C4-2B (cell line): ENCODE data around the gene SYNJ2BP.
"Not testable (repeated sequence)": the region's sequence is repeated elsewhere in the genome, so short reads cannot be mapped to it uniquely, and the experiment has no call there.

Experiments used
- H3K27ac ChIP-seq: fragments of 450-650 bp; 2 replicates; pipeline ENCODE4 v1.5.1; 2017
- CTCF ChIP-seq: fragments of 450-650 bp; conservative IDR thresholded peaks from 2 replicates; pipeline ENCODE4 v1.5.1; 2017; ENCODE audit warnings: mild to moderate bottlenecking
- ZFX ChIP-seq: fragments of 450-650 bp; IDR thresholded peaks from 2 replicates; pipeline ENCODE4 v1.6.1; 2017

SYNJ2BP gene

GRCh38 chr14:70425354-70425753 is 8.5 kb upstream of the SYNJ2BP start:
- no peak overlapping the region for H3K27ac ChIP-seq
- TF ChIP-seq CTCF (no peak), ZFX (no peak)

GRCh38 chr14:70422538-70422937 is 5.6 kb upstream of the SYNJ2BP start:
- H3K27ac ChIP-seq = no peak overlapping the region
- TF ChIP-seq CTCF (no peak), ZFX (no peak)

- not testable (repeated sequence) for H3K27ac ChIP-seq
Measured at GRCh38 chr14:70419270-70419931, 2.5 kb upstream of the SYNJ2BP start.

- H3K27ac ChIP-seq = peak overlapping the region; percentile 74
- no peak for TF ChIP-seq CTCF
- TF ChIP-seq ZFX = no peak
Measured at GRCh38 chr14:70416338-70416724, 559 bp downstream of the SYNJ2BP start.

GRCh38 chr14:70415788-70416187 is 1.1 kb downstream of the SYNJ2BP start:
- H3K27ac ChIP-seq = no peak overlapping the region
- TF ChIP-seq CTCF (no peak), ZFX (no peak)

- H3K27ac ChIP-seq = no peak overlapping the region
- TF ChIP-seq ZFX (no peak), CTCF (no peak)
Measured at GRCh38 chr14:70407621-70408020, 9.3 kb downstream of the SYNJ2BP start.

- not testable (repeated sequence) for H3K27ac ChIP-seq
Measured at GRCh38 chr14:70406216-70406615, 10.7 kb downstream of the SYNJ2BP start.

GRCh38 chr14:70403335-70403734 is 13.6 kb downstream of the SYNJ2BP start:
- TF ChIP-seq CTCF = peak; percentile 41

GRCh38 chr14:70401643-70402042 is 15.2 kb downstream of the SYNJ2BP start:
- TF ChIP-seq CTCF (no peak), ZFX (no peak)
- H3K27ac ChIP-seq = no peak overlapping the region

More at GRCh38 chr14:70403335-70403734, 13.6 kb downstream of the SYNJ2BP start:
- H3K27ac ChIP-seq = not testable (repeated sequence)
